Left colon (tissue), 2 donors: ENCODE results near the gene TMCO4. TPM values are rescaled to one million over a fixed set of nuclear protein-coding genes. Genes with fewer than 3 reads are reported as not detected.
"Not testable (repeated sequence)": the region's sequence is repeated elsewhere in the genome, so short reads cannot be mapped to it uniquely, and the experiment has no call there.

Experiments used
- ATAC-seq: fragments of 200-7000 bp; cut with Tn5 transposase; one replicate; pipeline ENCODE4 v1.9.1; 2020; ENCODE audit warnings: mild to moderate bottlenecking, moderate library complexity
- DNase-seq, 2 donors: peaks; one replicate each; pipeline ENCODE4 v3.0.0-alpha.2; 2020
- intact Hi-C, 2 donors: fragments of 100-400 bp; cut with DNase I in 1 of 2; cut with micrococcal nuclease in 1 of 2; formaldehyde crosslinking; loops; one replicate each; pipeline versions ENCODE4 v1.11.2 to v1.14.0; 2022; cut with DNase I, micrococcal nuclease
- long read RNA-seq: library from polyadenylated mRNA; unstranded; transcript quantifications from one replicate; pipeline ENCODE4 v2.0.0, GENCODE V29; 2021
- total RNA-seq, 2 donors: library from RNA; stranded (reverse); fragmentation: NEBNext Ultra II Directional; extraction: Animal tissue kit (Norgen Biotek cat#: 25700); gene quantifications; one replicate each; pipeline ENCODE4 v1.2.1, GENCODE V29; 2021
- donor health status: DM: no; HTN: no; CAD: no.
- donor health status: DM: yes; HTN: yes; CAD: no.

Gene TMCO4
- 10 to 100 TPM; 28.9 to 31.1 TPM for total RNA-seq
- long read RNA-seq, transcript TMCO4-201 (16 exons, 2,974 nt), result major isoform, 5 of 74 reads
- long read RNA-seq, partial matches to known transcripts, result 16 of 74 reads
- long read RNA-seq, other reads (novel, unspliced or antisense), result 53 of 74 reads

GRCh38 chr1:19799230-19800075, at the start of gene TMCO4:
Gene TMCO4, minus strand, starts transcription at chr1:19799916. Its CDS starts 19,158 bp downstream, at chr1:19780758.
- DNase-seq (peak; percentile 85 to 92), ATAC-seq (peak; percentile 93)
- intact Hi-C loops, result no loop called here

- ATAC-seq, intact Hi-C loops, DNase-seq: not testable (repeated sequence)
These were observed 49.6 kb upstream of the TMCO4 start for GRCh38 chr1:19849307-19849706.

- ATAC-seq, intact Hi-C loops, DNase-seq: not testable (repeated sequence)
These were observed 47.6 kb upstream of the TMCO4 start for GRCh38 chr1:19847334-19847733.

GRCh38 chr1:19846338-19846737, 46.6 kb upstream of the TMCO4 start:
- ATAC-seq, result peak; percentile 85
- peak in 1 of 2 donors; percentile 18 for DNase-seq

GRCh38 chr1:19845555-19845954, 45.8 kb upstream of the TMCO4 start:
- ATAC-seq (no peak), DNase-seq (no peak)
- intact Hi-C loops, result no loop called here

More at GRCh38 chr1:19846338-19846737, 46.6 kb upstream of the TMCO4 start:
- intact Hi-C loops, result no loop called here

GRCh38 chr1:19844731-19845495, 45.2 kb upstream of the TMCO4 start:
- no peak for DNase-seq
- ATAC-seq, result no peak
- intact Hi-C loops, result no loop called here

- DNase-seq, result no peak
- intact Hi-C loops, result no loop called here
- no peak for ATAC-seq
These were observed 40.5 kb upstream of the TMCO4 start for GRCh38 chr1:19840228-19840627.

- intact Hi-C loops, result no loop called here
- DNase-seq, result no peak
These were observed 38.1 kb upstream of the TMCO4 start for GRCh38 chr1:19837866-19838265.

GRCh38 chr1:19835578-19835977, 35.9 kb upstream of the TMCO4 start:
- ATAC-seq, result peak; percentile 38

More at GRCh38 chr1:19837866-19838265, 38.1 kb upstream of the TMCO4 start:
- no peak for ATAC-seq

GRCh38 chr1:19831441-19831840, 31.7 kb upstream of the TMCO4 start:
- intact Hi-C loops, result no loop called here
- DNase-seq, result no peak
- ATAC-seq, result no peak

More at GRCh38 chr1:19835578-19835977, 35.9 kb upstream of the TMCO4 start:
- intact Hi-C loops, result no loop called here
- no peak for DNase-seq

GRCh38 chr1:19828546-19828945, 28.8 kb upstream of the TMCO4 start:
- intact Hi-C loops, result no loop called here
- DNase-seq (no peak), ATAC-seq (no peak)

GRCh38 chr1:19825298-19825697, 25.6 kb upstream of the TMCO4 start:
- intact Hi-C loops, result no loop called here
- DNase-seq (no peak), ATAC-seq (peak; percentile 71)

- no peak for DNase-seq
- ATAC-seq, result no peak
- intact Hi-C loops, result no loop called here
These were observed 24.8 kb upstream of the TMCO4 start for GRCh38 chr1:19824541-19824940.

- intact Hi-C loops, result no loop called here
- ATAC-seq (no peak), DNase-seq (no peak)
These were observed 24.3 kb upstream of the TMCO4 start for GRCh38 chr1:19824036-19824435.

- intact Hi-C loops, result no loop called here
- DNase-seq, result no peak
- no peak for ATAC-seq
These were observed 20.0 kb upstream of the TMCO4 start for GRCh38 chr1:19819701-19820100.

- no peak for ATAC-seq
- DNase-seq, result no peak
- intact Hi-C loops, result no loop called here
These were observed 18.6 kb upstream of the TMCO4 start for GRCh38 chr1:19818324-19818723.

GRCh38 chr1:19817160-19817559, 17.4 kb upstream of the TMCO4 start:
- no peak for ATAC-seq
- intact Hi-C loops, result no loop called here
- DNase-seq, result no peak

GRCh38 chr1:19816737-19817086, 17.0 kb upstream of the TMCO4 start:
- ATAC-seq, DNase-seq, intact Hi-C loops: not testable (repeated sequence)
